ENCODE measurements around the gene CEP83.

GRCh38 chr12:94304566-94305061 lies 155.1 kb downstream of the CEP83 start:
- TF ChIP-seq CEBPB (IDR thresholded peaks at IDR 0.05; ENCODE audit: low read depth) (no peak), FOSL1 (IDR thresholded peaks at IDR 0.05; ENCODE audit: low read depth) (no peak), SP1 (IDR thresholded peaks at IDR 0.05; ENCODE audit: low read depth) (no peak), ATF3 (IDR thresholded peaks at IDR 0.05) (no peak), RAD21 (IDR thresholded peaks at IDR 0.05; ENCODE audit: low read depth) (no peak), YY1 (IDR thresholded peaks at IDR 0.05; ENCODE audit: extremely low read depth, insufficient replicate concordance, low read depth, low read length) (no peak), ZFX (IDR thresholded peaks at IDR 0.05) (no peak), ZNF274 (IDR thresholded peaks at IDR 0.05; ENCODE audit: low read depth, low read length) (no peak), POLR2A (IDR thresholded peaks at IDR 0.05; ENCODE audit: borderline replicate concordance, extremely low read depth, insufficient read depth, insufficient read length) (no peak), EZH2 (IDR thresholded peaks at IDR 0.05) (no peak)
- TF ChIP-seq, protein P1, sequence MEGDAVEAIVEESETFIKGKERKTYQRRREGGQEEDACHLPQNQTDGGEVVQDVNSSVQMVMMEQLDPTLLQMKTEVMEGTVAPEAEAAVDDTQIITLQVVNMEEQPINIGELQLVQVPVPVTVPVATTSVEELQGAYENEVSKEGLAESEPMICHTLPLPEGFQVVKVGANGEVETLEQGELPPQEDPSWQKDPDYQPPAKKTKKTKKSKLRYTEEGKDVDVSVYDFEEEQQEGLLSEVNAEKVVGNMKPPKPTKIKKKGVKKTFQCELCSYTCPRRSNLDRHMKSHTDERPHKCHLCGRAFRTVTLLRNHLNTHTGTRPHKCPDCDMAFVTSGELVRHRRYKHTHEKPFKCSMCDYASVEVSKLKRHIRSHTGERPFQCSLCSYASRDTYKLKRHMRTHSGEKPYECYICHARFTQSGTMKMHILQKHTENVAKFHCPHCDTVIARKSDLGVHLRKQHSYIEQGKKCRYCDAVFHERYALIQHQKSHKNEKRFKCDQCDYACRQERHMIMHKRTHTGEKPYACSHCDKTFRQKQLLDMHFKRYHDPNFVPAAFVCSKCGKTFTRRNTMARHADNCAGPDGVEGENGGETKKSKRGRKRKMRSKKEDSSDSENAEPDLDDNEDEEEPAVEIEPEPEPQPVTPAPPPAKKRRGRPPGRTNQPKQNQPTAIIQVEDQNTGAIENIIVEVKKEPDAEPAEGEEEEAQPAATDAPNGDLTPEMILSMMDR (IDR thresholded peaks at IDR 0.05 in 2 of 3, conservative IDR thresholded peaks at IDR 0.05 in 1 of 3; ENCODE audit: borderline replicate concordance in 1 of 3, insufficient read depth in 1 of 3, low read depth in 2 of 3, low read length in 2 of 3), result no peak
- TF ChIP-seq, protein P2, sequence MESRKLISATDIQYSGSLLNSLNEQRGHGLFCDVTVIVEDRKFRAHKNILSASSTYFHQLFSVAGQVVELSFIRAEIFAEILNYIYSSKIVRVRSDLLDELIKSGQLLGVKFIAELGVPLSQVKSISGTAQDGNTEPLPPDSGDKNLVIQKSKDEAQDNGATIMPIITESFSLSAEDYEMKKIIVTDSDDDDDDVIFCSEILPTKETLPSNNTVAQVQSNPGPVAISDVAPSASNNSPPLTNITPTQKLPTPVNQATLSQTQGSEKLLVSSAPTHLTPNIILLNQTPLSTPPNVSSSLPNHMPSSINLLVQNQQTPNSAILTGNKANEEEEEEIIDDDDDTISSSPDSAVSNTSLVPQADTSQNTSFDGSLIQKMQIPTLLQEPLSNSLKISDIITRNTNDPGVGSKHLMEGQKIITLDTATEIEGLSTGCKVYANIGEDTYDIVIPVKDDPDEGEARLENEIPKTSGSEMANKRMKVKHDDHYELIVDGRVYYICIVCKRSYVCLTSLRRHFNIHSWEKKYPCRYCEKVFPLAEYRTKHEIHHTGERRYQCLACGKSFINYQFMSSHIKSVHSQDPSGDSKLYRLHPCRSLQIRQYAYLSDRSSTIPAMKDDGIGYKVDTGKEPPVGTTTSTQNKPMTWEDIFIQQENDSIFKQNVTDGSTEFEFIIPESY (IDR thresholded peaks at IDR 0.05; ENCODE audit: extremely low read depth, insufficient replicate concordance, low read length), result no peak

All from HCT116 (cell line).